Uterus (tissue), 2 donors: ENCODE measurements around the gene MZT2B.

Experiments
- POLR2A ChIP-seq, 2 donors: fragments of 450-650 bp; IDR thresholded peaks; one replicate each; pipeline ENCODE4 v1.6.1; 2016; ENCODE audit warnings: antibody characterized with exemption in 2 of 2, mild to moderate bottlenecking in 1 of 2, moderate library complexity in 1 of 2
- TF ChIP-seq, protein P1 (sequence below), 4 experiments: fragments of 200-600 bp in 2 of 4; fragments of 450-650 bp in 2 of 4; sonication (generic) in 2 of 4; IDR thresholded peaks; one replicate each; pipeline ENCODE4 v1.5.1; 2016 to 2019; ENCODE audit warnings: antibody characterized with exemption in 4 of 4, mild to moderate bottlenecking in 2 of 4, moderate library complexity in 1 of 4

DNA sequence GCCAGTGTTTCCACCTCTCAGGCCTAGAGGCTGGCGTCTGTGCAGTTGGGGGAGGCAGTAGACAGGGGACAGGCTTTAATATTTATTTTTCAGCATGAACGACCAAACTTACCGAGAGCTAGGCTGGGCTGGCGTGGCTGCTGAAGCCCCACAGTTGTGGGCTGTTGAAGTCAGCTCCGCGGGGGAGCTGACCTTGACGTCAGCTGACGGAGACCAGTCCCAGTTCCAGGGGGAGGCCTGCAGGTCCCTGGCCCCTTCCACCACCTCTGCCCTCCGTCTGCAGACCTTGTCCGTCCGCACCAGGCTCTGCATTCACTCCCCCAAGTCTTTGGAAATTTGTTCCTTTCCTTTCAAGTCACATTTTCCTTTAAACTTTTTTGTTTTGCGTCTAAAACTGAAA is 49.6 kb downstream of the MZT2B start:
- no peak for TF ChIP-seq POLR2A (IDR thresholded peaks at IDR 0.05)
- TF ChIP-seq, protein P1, sequence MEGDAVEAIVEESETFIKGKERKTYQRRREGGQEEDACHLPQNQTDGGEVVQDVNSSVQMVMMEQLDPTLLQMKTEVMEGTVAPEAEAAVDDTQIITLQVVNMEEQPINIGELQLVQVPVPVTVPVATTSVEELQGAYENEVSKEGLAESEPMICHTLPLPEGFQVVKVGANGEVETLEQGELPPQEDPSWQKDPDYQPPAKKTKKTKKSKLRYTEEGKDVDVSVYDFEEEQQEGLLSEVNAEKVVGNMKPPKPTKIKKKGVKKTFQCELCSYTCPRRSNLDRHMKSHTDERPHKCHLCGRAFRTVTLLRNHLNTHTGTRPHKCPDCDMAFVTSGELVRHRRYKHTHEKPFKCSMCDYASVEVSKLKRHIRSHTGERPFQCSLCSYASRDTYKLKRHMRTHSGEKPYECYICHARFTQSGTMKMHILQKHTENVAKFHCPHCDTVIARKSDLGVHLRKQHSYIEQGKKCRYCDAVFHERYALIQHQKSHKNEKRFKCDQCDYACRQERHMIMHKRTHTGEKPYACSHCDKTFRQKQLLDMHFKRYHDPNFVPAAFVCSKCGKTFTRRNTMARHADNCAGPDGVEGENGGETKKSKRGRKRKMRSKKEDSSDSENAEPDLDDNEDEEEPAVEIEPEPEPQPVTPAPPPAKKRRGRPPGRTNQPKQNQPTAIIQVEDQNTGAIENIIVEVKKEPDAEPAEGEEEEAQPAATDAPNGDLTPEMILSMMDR (IDR thresholded peaks at IDR 0.05), result no peak
